A549 (cell line): Measurements from ENCODE around the gene PCDH15. TPM values are rescaled to one million over a fixed set of nuclear protein-coding genes. Genes with fewer than 3 reads are reported as not detected.
A peak's percentile ranks its signal among the peaks of the same experiment; 100 is the strongest.

Source experiments
- ATAC-seq, 2 experiments: fragments of 200-7000 bp in 1 of 2; fragments of >200 bp in 1 of 2; cut with Nextera tagmentation in 1 of 2; cut with Tn5 transposase in 1 of 2; 3 replicates each; pipeline versions ENCODE4 v1.8.0 to v1.9.1; 2018 to 2020; ENCODE audit warnings: mild to moderate bottlenecking in 1 of 2, moderate library complexity in 1 of 2
- CTCF ChIA-PET: fragments of 300-600 bp; sonication (Branson Sonifier 250); formaldehyde crosslinking; extraction: SDS; loops from one replicate; lab custom pipeline; 2021; ENCODE audit warnings: antibody characterized with exemption, inconsistent platforms; lab: Yijun Ruan, JAX
- POLR2A ChIA-PET: fragments of 350-600 bp; formaldehyde crosslinking; extraction: SDS; loops from one replicate; lab custom pipeline; 2021; ENCODE audit warnings: antibody characterized with exemption, inconsistent platforms; lab: Yijun Ruan, JAX
- DNase-seq, 2 experiments: peaks; one replicate each; pipeline versions ENCODE4 v3.0.0 to v3.0.0-alpha.2; 2011 to 2016; ENCODE audit warnings: low read depth in 1 of 2, low spot score in 1 of 2
- FAIRE-seq: peaks from 2 replicates; lab custom pipeline; 2011; peaks lifted over from hg19 to GRCh38; lab: Jason Lieb, UNC
- H3K27ac ChIP-seq, 2 experiments: fragments of >200 bp; sonication (Bioruptor Twin); formaldehyde crosslinking; 3 replicates each; pipeline ENCODE4 v1.5.1; 2016 to 2017
- H3K4me1 ChIP-seq: fragments of >200 bp; sonication (Bioruptor Twin); formaldehyde crosslinking; 3 replicates; pipeline ENCODE4 v1.6.1; 2016
- H3K4me2 ChIP-seq: fragments of >200 bp; sonication (Bioruptor Twin); formaldehyde crosslinking; 3 replicates; pipeline ENCODE4 v1.6.1; 2016
- H3K4me3 ChIP-seq: fragments of >200 bp; sonication (Bioruptor Twin); formaldehyde crosslinking; 3 replicates; pipeline ENCODE4 v1.5.1; 2016
- H3K9me3 ChIP-seq: fragments of >200 bp; sonication (Bioruptor Twin); formaldehyde crosslinking; 3 replicates; pipeline ENCODE4 v1.6.1; 2016
- BHLHE40 ChIP-seq: IDR thresholded peaks from 2 replicates; pipeline ENCODE4 v1.6.1; 2012; ENCODE audit warnings: low read depth, low read length, inconsistent platforms
- CBX2 ChIP-seq: fragments of 200-600 bp; sonication (generic); IDR thresholded peaks from 2 replicates; pipeline ENCODE4 v1.6.1; 2016; ENCODE audit warnings: low read depth, mild to moderate bottlenecking, borderline replicate concordance
- CEBPB ChIP-seq, 2 experiments: fragments of >200 bp in 1 of 2; sonication (Bioruptor Twin) in 1 of 2; formaldehyde crosslinking in 1 of 2; IDR thresholded peaks; 2 replicates each; pipeline ENCODE4 v1.6.1; 2012 to 2016
- EHMT2 ChIP-seq: fragments of 200-600 bp; sonication (generic); IDR thresholded peaks from 2 replicates; pipeline ENCODE4 v1.6.1; 2016; ENCODE audit warnings: antibody characterized with exemption, low read depth, mild to moderate bottlenecking, moderate library complexity
- FOSL2 ChIP-seq, 2 experiments: fragments of 450-650 bp in 1 of 2; fragments of >200 bp in 1 of 2; sonication (Bioruptor Twin) in 1 of 2; formaldehyde crosslinking; IDR thresholded peaks; 2 replicates each; pipeline versions ENCODE4 v1.5.0 to v1.6.1; 2016 to 2020; ENCODE audit warnings: mild to moderate bottlenecking in 1 of 2, moderate library complexity in 1 of 2
- FOXS1 ChIP-seq: fragments of 250-450 bp; sonication (Bioruptor Pico); IDR thresholded peaks from 2 replicates; pipeline ENCODE4 v1.5.0; 2020; ENCODE audit warnings: mild to moderate bottlenecking, moderate library complexity
- HDAC2 ChIP-seq: fragments of 200-600 bp; sonication (generic); IDR thresholded peaks from 2 replicates; pipeline ENCODE4 v1.6.1; 2016
- HEYL ChIP-seq: fragments of 250-450 bp; sonication (Bioruptor Pico); IDR thresholded peaks from 2 replicates; pipeline ENCODE4 v1.8.0; 2021; ENCODE audit warnings: mild to moderate bottlenecking, moderate library complexity
- HOXB13 ChIP-seq: fragments of 250-450 bp; sonication (Bioruptor Pico); IDR thresholded peaks from 2 replicates; pipeline ENCODE4 v1.5.0; 2020; ENCODE audit warnings: low read depth, mild to moderate bottlenecking, moderate library complexity
- HOXB5 ChIP-seq: fragments of 250-450 bp; sonication (Bioruptor Pico); IDR thresholded peaks from 2 replicates; pipeline ENCODE4 v1.5.0; 2020; ENCODE audit warnings: mild to moderate bottlenecking, moderate library complexity
- JUN ChIP-seq, 2 experiments: fragments of >200 bp; sonication (Bioruptor Twin); formaldehyde crosslinking; IDR thresholded peaks; 2 replicates in 1 of 2; 3 replicates in 1 of 2; pipeline ENCODE4 v1.6.1; 2016 to 2017
- KDM1A ChIP-seq: fragments of 200-600 bp; sonication (generic); IDR thresholded peaks from 2 replicates; pipeline ENCODE4 v1.6.1; 2016; ENCODE audit warnings: low read depth, mild to moderate bottlenecking
- NR3C1 ChIP-seq: fragments of >200 bp; sonication (Bioruptor Twin); formaldehyde crosslinking; IDR thresholded peaks from 3 replicates; pipeline ENCODE4 v1.6.1; 2017
- PHF8 ChIP-seq: fragments of 200-600 bp; sonication (generic); IDR thresholded peaks from 2 replicates; pipeline ENCODE4 v1.6.1; 2016; ENCODE audit warnings: low read depth, mild to moderate bottlenecking, antibody characterized with exemption, moderate library complexity, borderline replicate concordance
- RCOR1 ChIP-seq: fragments of 150-350 bp; IDR thresholded peaks from 2 replicates; pipeline ENCODE4 v1.6.1; 2014; ENCODE audit warnings: antibody characterized with exemption, low read length, low read depth
- RFX5 ChIP-seq: fragments of 450-650 bp; IDR thresholded peaks from 2 replicates; pipeline ENCODE4 v1.7.1; 2014; ENCODE audit warnings: antibody characterized with exemption, mild to moderate bottlenecking, moderate library complexity
- SMC3 ChIP-seq: fragments of >200 bp; sonication (Bioruptor Twin); formaldehyde crosslinking; IDR thresholded peaks from 3 replicates; pipeline ENCODE4 v1.6.1; 2018; ENCODE audit warnings: inconsistent platforms
- SREBF2 ChIP-seq: fragments of 450-650 bp; IDR thresholded peaks from 2 replicates; pipeline ENCODE4 v1.6.1; 2014; ENCODE audit warnings: mild to moderate bottlenecking, moderate library complexity
- TFCP2L1 ChIP-seq: fragments of 250-450 bp; sonication (Bioruptor Pico); IDR thresholded peaks from 2 replicates; pipeline ENCODE4 v1.5.0; 2021; ENCODE audit warnings: mild to moderate bottlenecking
- TP53 ChIP-seq: fragments of 250-450 bp; sonication (Bioruptor Pico); IDR thresholded peaks from 2 replicates; pipeline ENCODE4 v1.5.0; 2021; ENCODE audit warnings: mild to moderate bottlenecking, moderate library complexity
- ZC3H11A ChIP-seq: fragments of 450-650 bp; IDR thresholded peaks from 2 replicates; pipeline ENCODE4 v1.6.1; 2014; ENCODE audit warnings: antibody characterized with exemption, mild to moderate bottlenecking
- ZFP36 ChIP-seq: fragments of 450-650 bp; IDR thresholded peaks from 2 replicates; pipeline ENCODE4 v1.6.1; 2014; ENCODE audit warnings: borderline replicate concordance; ENCODE audit not compliant: partially characterized antibody
- ZSCAN20 ChIP-seq: fragments of 250-450 bp; sonication (Bioruptor Pico); IDR thresholded peaks from 2 replicates; pipeline ENCODE4 v1.8.0; 2022; ENCODE audit warnings: mild to moderate bottlenecking, moderate library complexity
- WGBS: methylation state at CpG from one replicate; pipeline ENCODE4 v1.1.6; 2017; ENCODE audit errors: missing lambda C conversion rate; 5-methylcytosine and 5-hydroxymethylcytosine counted together
- polyA plus RNA-seq, 4 experiments: library from polyadenylated mRNA; depleted of rRNA in 3 of 4; stranded (reverse); fragments of >200 nt; fragmentation: RNase III in 1 of 4; extraction: RNeasy Plus Mini Kit Qiagen cat#74134 plus additional on column Dnase treatment in 1 of 4; gene quantifications; 2 replicates in 3 of 4; 3 replicates in 1 of 4; pipeline ENCODE4 v1.2.3, GENCODE V29; 2011 to 2017
- TF ChIP-seq, protein P1 (sequence below): IDR thresholded peaks from 2 replicates; pipeline ENCODE4 v1.6.1; 2012
- TF ChIP-seq, protein P2 (sequence below): fragments of 250-450 bp; sonication (Bioruptor Pico); IDR thresholded peaks from 2 replicates; pipeline ENCODE4 v1.5.0; 2021; ENCODE audit warnings: mild to moderate bottlenecking, moderate library complexity, borderline replicate concordance
- TF ChIP-seq, protein P3 (sequence below): IDR thresholded peaks from 2 replicates; pipeline ENCODE4 v1.6.1; 2012; ENCODE audit warnings: low read depth, borderline replicate concordance
- TF ChIP-seq, protein P4 (sequence below): fragments of 200-600 bp; sonication (generic); IDR thresholded peaks from 2 replicates; pipeline ENCODE4 v1.6.1; 2016; ENCODE audit warnings: antibody characterized with exemption, mild to moderate bottlenecking, moderate library complexity
- TF ChIP-seq, protein P5 (sequence below): fragments of >200 bp; sonication (Bioruptor Twin); formaldehyde crosslinking; IDR thresholded peaks from 3 replicates; pipeline ENCODE4 v1.6.1; 2016

The PCDH15 gene
- polyA plus RNA-seq, 2 of the 4 experiments (the other 2 are of a cell fraction): 0.03 TPM; not detected in 1

DNA sequence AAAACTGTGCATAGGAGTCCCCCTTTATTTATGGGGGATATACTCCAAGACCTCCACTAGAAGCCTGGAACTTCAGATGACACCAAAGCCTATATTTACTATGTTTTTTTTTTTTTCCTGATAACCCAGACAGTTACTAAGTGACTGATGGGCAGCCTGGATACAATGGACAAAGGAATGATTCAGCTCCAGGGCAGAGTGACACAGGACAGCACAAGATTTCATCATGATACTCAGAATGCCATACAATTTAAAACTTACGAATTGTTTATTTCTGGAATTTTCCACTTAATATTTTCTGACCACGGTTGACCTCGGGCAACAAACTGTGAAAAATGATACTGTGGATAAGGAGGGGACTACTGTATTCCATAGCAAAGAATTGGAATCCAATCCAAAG lies 843.6 kb downstream of the PCDH15 start:
- ChIA-PET CTCF (no interaction called here), POLR2A (no interaction called here)
- DNase-seq (peak in 1 of 2 experiments; percentile 1), FAIRE-seq (no peak)
- H3K4me1 ChIP-seq: no peaks in the 10 kb centered on the region
- no peak overlapping the region for H3K4me3 ChIP-seq
- H3K27ac ChIP-seq: no peak overlapping the region
- 7% methylated on average over 3 of the region's 3 CpGs for WGBS
- H3K9me3 ChIP-seq: no peaks in the 10 kb centered on the region
- no peak overlapping the region for H3K4me2 ChIP-seq
- TF ChIP-seq FOSL2 (IDR thresholded peaks at IDR 0.05) (no peak), FOSL2 (CRISPR knock-in tag; IDR thresholded peaks at IDR 0.05) (no peak), HOXB5 (CRISPR knock-in tag) (no peak), RFX5 (no peak), SMC3 (no peak), ZSCAN20 (no peak), KDM1A (no peak), CEBPB (IDR thresholded peaks at IDR 0.05) (no peak), TFCP2L1 (CRISPR knock-in tag) (no peak), FOXS1 (CRISPR knock-in tag) (no peak), JUN (IDR thresholded peaks at IDR 0.05) (no peak), ZC3H11A (no peak), HEYL (no peak)
- TF ChIP-seq, protein P1, sequence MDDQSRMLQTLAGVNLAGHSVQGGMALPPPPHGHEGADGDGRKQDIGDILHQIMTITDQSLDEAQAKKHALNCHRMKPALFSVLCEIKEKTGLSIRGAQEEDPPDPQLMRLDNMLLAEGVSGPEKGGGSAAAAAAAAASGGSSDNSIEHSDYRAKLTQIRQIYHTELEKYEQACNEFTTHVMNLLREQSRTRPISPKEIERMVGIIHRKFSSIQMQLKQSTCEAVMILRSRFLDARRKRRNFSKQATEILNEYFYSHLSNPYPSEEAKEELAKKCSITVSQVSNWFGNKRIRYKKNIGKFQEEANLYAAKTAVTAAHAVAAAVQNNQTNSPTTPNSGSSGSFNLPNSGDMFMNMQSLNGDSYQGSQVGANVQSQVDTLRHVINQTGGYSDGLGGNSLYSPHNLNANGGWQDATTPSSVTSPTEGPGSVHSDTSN: no peak
- TF ChIP-seq, all 56 proteins: peak for 0
- ATAC-seq: no peak

DNA sequence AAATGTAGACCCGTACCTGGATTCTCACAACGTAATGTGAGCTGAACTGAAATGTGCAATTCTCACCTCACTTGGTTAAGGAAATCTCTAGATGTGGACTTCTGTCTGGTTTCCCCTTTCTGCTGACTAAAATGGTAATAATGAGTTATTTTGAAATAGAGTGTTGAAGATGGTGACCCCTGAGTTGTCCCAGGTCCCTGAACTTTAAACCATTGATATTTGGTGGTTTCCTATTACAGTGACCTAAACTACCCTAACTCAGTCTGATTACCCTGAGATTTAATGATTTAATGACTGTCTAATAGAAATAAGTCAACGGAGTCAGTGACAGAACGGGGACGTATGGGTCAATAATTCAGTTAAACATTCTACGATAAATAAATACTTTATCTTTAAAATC lies 845.9 kb downstream of the PCDH15 start:
- no peak for FAIRE-seq
- ChIA-PET POLR2A (no interaction called here), CTCF (no interaction called here)
- no peak overlapping the region for H3K4me2 ChIP-seq
- TF ChIP-seq, protein P2, sequence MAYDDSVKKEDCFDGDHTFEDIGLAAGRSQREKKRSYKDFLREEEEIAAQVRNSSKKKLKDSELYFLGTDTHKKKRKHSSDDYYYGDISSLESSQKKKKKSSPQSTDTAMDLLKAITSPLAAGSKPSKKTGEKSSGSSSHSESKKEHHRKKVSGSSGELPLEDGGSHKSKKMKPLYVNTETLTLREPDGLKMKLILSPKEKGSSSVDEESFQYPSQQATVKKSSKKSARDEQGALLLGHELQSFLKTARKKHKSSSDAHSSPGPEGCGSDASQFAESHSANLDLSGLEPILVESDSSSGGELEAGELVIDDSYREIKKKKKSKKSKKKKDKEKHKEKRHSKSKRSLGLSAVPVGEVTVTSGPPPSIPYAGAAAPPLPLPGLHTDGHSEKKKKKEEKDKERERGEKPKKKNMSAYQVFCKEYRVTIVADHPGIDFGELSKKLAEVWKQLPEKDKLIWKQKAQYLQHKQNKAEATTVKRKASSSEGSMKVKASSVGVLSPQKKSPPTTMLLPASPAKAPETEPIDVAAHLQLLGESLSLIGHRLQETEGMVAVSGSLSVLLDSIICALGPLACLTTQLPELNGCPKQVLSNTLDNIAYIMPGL: no peak
- no peak for TF ChIP-seq SREBF2
- TF ChIP-seq HDAC2: no peak
- no peak for TF ChIP-seq BHLHE40
- no peak for TF ChIP-seq HOXB5 (CRISPR knock-in tag)
- no peak for TF ChIP-seq TP53 (CRISPR knock-in tag)
- no peak for TF ChIP-seq HOXB13 (CRISPR knock-in tag)
- TF ChIP-seq PHF8: no peak
- no peak for TF ChIP-seq FOSL2 (IDR thresholded peaks at IDR 0.05)
- TF ChIP-seq FOSL2 (CRISPR knock-in tag; IDR thresholded peaks at IDR 0.05): no peak
- TF ChIP-seq, protein P3, sequence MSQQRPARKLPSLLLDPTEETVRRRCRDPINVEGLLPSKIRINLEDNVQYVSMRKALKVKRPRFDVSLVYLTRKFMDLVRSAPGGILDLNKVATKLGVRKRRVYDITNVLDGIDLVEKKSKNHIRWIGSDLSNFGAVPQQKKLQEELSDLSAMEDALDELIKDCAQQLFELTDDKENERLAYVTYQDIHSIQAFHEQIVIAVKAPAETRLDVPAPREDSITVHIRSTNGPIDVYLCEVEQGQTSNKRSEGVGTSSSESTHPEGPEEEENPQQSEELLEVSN: no peak
- TF ChIP-seq ZSCAN20: no peak
- no peak for TF ChIP-seq ZFP36
- no peak for TF ChIP-seq EHMT2
- TF ChIP-seq, protein P4, sequence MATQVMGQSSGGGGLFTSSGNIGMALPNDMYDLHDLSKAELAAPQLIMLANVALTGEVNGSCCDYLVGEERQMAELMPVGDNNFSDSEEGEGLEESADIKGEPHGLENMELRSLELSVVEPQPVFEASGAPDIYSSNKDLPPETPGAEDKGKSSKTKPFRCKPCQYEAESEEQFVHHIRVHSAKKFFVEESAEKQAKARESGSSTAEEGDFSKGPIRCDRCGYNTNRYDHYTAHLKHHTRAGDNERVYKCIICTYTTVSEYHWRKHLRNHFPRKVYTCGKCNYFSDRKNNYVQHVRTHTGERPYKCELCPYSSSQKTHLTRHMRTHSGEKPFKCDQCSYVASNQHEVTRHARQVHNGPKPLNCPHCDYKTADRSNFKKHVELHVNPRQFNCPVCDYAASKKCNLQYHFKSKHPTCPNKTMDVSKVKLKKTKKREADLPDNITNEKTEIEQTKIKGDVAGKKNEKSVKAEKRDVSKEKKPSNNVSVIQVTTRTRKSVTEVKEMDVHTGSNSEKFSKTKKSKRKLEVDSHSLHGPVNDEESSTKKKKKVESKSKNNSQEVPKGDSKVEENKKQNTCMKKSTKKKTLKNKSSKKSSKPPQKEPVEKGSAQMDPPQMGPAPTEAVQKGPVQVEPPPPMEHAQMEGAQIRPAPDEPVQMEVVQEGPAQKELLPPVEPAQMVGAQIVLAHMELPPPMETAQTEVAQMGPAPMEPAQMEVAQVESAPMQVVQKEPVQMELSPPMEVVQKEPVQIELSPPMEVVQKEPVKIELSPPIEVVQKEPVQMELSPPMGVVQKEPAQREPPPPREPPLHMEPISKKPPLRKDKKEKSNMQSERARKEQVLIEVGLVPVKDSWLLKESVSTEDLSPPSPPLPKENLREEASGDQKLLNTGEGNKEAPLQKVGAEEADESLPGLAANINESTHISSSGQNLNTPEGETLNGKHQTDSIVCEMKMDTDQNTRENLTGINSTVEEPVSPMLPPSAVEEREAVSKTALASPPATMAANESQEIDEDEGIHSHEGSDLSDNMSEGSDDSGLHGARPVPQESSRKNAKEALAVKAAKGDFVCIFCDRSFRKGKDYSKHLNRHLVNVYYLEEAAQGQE: no peak
- TF ChIP-seq CBX2: no peak
- TF ChIP-seq, protein P5, sequence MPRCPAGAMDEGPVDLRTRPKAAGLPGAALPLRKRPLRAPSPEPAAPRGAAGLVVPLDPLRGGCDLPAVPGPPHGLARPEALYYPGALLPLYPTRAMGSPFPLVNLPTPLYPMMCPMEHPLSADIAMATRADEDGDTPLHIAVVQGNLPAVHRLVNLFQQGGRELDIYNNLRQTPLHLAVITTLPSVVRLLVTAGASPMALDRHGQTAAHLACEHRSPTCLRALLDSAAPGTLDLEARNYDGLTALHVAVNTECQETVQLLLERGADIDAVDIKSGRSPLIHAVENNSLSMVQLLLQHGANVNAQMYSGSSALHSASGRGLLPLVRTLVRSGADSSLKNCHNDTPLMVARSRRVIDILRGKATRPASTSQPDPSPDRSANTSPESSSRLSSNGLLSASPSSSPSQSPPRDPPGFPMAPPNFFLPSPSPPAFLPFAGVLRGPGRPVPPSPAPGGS: no peak
- TF ChIP-seq, protein P1: no peak
- no peak for TF ChIP-seq NR3C1
- no peak for TF ChIP-seq RCOR1
- no peak overlapping the region for H3K27ac ChIP-seq
- H3K9me3 ChIP-seq: no peaks in the 10 kb centered on the region; the same call in 2 of the 3 replicates
- H3K4me3 ChIP-seq: no peak overlapping the region
- no peak for ATAC-seq
- 45% methylated on average over 6 of the region's 6 CpGs for WGBS
- H3K4me1 ChIP-seq: no peaks in the 10 kb centered on the region
- no peak for DNase-seq
